ENCODE results near the gene CXCL11.

- TF ChIP-seq SIN3A (IDR thresholded peaks at IDR 0.05; ENCODE audit: borderline replicate concordance, insufficient read depth, low read length) (no peak), REST (IDR thresholded peaks at IDR 0.05; ENCODE audit: insufficient read depth in 1 of 2, low read depth in 2 of 2, low read length in 2 of 2) (no peak), TAF1 (IDR thresholded peaks at IDR 0.05; ENCODE audit: borderline replicate concordance, insufficient read depth, low read length) (no peak)
Observed at GRCh38 chr4:76010576-76010975, 25.3 kb downstream of the CXCL11 start.

Measured in PFSK-1 (cell line).